ENCODE data around the gene TNFSF15.

The TNFSF15 gene

GRCh38 chr9:114824110-114824509 lies 18.3 kb upstream of the TNFSF15 start:
- no peak for DNase-seq

DNA sequence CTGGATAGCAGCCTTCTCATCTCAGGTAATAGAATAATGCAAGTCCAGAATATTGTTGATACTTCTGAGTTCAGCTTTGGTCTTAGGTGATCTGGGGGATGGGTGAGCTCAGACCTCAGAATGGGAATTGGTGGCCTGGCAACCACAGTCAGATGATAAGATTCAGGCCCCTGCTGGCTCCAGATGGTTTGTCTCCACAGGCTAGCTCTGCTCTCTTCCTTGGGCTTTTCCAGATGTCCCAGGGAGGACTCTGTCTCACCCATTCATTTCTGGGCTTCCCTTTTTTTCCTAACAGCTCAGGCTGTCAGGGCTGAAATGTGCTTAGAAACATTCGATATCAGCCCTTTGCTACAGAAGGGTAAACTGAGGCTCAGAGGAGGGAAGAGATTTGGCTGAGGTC lies 17.6 kb upstream of the TNFSF15 start:
- DNase-seq, result no peak

DNA sequence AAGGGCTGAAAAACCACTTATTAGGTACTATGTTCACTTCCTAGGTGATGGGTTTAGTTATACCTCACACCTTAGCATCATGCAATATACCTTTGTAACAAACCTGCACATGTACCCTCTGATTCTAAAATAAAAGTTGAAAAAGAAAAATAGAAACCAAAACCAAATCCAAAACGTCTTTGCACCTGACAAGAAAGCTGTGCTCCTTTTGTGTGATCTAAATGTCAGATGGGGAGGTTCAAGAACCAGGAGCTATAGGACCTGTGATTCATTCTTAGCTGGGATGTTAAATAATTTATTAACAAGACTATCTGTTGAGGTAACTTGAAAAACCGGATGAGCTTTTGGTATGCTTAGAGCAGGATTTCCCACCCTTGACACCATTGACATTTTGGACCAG lies 16.9 kb upstream of the TNFSF15 start:
- DNase-seq, result no peak

DNA sequence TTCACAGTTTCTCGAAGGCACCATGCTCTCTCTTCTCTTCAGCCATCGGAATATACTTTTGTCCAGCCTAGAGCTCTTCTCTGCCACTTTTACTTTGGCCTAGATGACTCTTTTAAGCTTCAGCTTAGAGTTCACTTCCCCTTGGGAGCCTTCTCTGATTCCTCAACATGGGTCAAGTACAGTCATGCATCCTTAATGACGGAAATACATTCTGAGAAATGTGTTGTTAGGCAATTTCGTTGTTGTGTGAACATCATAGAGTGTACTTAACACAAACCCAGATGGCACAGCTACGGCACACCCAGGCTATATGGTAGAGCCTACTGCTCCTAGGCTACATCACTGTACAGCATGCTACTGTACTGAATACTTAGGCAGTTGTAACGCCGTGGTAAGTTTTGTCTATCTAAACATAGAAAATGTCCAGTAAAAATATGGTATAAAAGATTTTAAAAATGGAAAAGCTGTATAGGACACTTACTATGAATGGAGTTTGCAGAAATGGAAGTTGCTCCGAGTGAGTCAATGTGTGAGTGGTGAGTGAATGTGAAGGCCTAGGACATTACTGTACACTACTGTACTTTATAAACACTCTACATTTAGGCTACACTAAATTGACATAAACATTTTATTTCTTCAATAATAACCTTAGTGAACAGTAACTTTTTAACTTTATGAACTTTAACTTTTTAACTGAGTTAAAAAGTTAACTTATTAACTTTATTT lies 15.1 kb upstream of the TNFSF15 start:
- DNase-seq, result no peak

DNA sequence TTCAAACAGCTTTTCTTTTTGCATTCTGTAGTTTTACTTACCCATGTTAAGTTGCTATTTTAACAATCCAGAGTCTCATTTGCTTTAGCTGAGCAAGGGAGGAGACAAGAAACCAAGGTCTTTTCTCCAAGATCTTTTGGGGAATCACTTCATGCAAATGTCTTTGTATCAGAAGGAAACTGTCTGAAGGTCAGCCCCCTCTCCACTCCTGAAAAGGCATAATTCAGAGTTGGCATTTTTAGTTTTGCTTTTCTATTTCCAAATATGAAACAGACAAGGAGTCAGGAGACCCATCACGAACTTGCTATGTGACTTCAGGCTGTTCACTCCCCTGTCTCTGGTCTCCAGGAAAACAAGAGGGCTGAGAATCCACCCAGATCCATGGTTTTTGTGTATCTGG lies 12.3 kb upstream of the TNFSF15 start:
- DNase-seq, result no peak

DNA sequence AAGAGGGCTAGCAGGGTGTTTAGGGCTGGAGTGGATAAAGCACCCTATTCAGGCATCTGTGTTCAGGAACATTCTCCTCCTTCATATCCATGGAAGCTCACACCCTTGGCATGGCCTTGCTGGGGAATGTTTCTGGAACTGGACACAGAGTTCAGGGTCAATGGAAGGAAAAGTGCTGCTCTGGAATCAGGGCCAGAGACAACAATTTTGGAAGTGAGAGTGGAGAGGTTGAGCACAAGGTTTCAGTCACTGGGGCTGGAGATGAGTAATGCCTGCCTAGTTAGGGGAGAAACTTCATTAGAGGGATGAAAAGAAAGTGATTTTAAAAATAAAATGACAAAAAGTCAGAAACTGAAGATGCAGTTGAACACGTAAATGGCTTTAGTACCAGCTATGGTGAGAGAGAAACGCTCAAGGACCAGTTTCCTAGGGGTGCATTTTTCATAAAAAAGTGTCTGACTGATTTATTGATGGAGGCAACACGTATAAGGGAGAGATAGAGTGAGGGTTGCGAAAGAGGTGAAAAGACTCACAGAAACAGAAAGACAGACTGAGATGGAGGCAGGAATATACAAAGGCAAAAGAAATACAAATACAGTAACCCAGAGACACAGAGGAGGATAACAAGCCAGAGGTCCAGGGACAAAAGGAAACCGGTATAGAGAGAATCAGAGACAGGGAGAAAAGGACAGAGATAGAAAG lies 8.0 kb upstream of the TNFSF15 start:
- no peak for DNase-seq

DNA sequence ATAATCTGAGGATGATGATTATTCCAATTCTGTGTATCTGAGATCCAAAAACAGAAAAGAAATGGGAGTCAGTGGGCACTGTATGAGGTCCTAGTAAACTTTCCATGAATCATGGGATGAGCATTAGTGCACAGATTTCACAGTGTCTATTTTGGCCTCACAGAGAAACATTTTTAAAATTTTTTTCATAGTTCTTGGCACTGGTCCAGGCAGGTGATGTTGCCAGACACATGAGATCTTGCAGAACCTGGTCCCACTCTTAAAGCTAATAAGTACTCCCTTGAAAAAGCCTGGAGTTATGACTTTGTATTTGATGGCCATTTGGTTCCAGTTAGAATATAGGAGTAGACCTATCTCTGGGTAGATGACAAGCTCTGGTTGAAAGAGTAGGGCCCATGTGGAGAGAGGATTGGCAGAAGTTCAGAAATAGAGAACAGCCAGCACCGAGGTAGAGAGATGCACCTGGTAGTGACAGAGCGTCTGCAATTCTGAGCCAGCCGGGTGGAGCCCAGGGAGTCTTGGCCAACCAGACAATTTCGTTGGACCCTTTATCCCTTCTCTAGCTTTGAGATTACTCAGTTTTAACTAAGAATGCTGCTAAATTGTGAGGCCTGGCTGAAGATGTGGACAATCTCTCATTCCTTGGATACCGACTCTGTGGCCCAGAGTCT lies 6.3 kb upstream of the TNFSF15 start:
- no peak for DNase-seq

DNA sequence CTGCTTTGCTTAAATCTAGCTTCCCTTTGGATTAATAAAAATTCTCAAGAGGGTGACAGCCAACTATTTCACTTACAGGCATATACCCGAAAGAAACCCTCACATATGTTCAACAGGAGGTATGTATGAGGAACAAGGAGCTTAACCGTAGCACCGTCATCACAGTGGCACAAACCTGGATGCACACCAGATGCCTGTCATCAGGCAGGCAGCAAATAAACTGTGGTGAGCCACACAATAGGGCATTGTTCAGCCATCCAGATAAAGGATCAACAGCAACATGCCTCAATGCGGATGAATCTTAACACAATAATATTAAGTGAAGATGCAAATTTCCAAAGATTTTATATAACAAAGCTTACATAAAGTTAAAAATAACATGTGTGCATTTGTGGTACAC lies 5.5 kb upstream of the TNFSF15 start:
- DNase-seq, result no peak

DNA sequence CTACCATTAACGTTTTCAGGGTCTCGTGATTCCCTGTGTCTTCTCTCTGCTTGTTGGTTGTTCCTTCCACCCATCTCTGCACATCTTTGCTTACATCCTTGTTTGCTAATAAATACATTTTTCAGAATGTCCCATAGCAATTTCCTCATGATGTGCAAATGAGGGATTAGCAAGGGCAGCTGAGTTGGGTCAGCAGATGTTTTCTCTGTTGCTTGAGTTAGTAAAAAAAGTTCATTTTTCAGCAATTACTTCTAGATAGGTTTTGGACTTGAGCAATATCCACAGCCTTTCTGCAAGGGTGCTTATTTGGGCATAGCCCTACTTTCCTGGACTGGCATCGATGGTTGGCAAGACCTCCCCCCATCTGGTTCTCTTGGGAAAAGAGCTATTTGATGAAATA lies 4.8 kb upstream of the TNFSF15 start:
- no peak for DNase-seq

- DNase-seq, result no peak
Observed at GRCh38 chr9:114806526-114806900, 674 bp upstream of the TNFSF15 start.

DNA sequence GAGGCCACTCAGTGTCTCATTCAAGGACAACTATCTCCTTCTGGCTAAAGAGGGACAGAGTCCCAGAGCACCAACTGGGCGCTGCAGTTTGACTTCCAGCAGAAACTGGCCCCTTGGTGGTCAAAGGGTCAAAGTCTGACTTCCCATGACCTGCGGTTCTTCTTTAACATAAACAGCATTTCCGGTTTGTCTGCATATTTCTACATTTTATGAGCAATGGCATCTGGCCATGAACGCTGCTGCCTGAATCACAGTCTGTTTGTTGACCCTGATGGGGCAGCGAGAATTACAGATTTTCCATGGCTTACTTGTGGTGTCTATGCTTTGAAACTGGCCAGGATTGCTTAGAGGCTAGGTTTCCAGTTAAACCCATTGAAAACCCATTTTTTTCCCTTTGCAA lies 1.3 kb downstream of the TNFSF15 start:
- no peak for DNase-seq

GRCh38 chr9:114803479-114804265 lies 2.2 kb downstream of the TNFSF15 start:
- no peak for DNase-seq

DNA sequence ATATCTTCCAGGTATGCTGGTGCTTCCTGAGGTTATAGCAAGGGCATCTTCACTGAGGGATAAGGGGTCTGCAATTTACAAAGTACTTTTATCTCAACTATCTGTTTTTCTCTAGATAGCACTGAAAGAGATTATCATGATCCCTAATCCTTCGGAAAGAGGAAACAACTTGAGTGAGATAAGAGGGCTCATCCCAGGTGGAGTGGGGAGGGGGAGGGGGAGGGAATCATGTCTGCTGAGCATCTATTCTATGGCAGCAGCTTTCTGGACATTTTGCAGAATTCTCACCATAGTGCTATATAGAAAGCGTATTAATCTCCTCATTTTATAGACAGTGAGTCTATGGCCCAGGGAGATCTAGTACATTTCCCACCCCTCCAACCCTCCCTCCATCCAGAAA lies 5.9 kb downstream of the TNFSF15 start:
- DNase-seq, result no peak

DNA sequence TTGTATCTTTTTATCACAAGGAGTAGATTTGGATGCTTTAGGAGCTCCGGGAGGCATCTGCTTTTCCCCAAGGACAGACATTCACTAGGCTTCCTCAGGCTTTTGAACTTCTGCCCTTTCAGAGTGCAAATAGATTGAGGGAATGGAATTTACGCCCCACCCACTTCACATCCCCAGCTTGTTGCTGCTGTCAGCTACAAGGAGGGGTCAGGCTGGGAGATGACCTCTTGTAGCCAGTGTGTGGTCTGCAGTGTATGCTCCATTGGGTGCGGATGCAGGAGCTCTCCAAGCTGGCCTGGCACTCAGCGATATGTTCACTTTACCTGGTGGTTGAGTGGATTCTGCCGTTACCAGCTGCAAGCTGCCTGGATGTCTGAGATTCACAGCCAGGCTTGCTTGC lies 6.4 kb downstream of the TNFSF15 start:
- no peak for DNase-seq

DNA sequence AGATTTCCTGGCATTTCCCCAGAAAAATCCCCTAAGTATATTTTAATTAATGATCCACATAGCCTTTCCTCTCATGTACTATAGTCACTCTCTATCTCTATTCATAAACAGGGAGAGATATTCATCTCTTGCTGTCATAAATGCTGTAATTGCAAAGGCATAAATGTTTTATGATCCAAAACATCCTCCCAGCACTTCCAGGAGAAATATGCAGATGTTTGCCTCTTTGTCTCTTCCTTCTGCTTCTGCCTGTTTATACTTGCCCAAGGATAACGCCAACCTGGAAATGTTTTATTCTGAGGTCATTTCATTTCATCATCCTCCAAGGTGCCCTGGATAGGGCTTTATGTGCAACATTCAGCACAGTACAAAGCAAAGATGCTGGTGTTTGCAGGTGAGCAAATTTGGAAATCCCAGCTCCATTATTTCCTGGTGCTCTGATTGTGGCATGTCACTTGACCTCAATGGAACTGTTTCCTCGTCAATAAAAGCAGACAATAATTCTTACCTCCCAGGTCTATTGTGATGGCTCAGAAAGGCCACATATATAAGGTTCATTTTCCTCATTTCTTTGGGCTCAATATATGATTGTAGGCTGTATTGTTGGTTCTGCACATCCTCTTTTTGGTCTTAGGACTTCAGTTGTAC lies 6.9 kb downstream of the TNFSF15 start:
- DNase-seq, result no peak

GRCh38 chr9:114798101-114798500 lies 7.7 kb downstream of the TNFSF15 start:
- no peak for DNase-seq

- no peak for DNase-seq
Observed at GRCh38 chr9:114792396-114792795, 13.4 kb downstream of the TNFSF15 start.

DNA sequence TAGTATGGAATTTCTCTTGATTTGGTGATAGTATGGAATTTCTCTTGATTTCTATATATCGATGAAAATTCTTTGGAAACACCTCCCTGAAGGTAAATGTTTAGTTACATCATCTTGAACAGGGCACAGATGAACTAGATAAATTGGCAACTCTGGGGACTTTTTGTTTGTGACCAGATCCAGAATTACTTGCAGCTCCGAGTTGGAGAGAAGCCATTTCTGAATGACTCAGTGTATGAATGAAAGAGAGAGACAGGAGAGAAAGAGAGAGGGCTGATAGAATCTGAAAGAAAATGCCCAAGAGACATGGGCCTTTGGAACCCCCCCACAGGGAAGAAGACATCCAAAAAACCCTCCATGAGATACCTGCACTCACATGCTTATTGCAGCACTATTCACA lies 14.1 kb downstream of the TNFSF15 start:
- DNase-seq, result no peak

- DNase-seq, result no peak
Observed at GRCh38 chr9:114791312-114791711, 14.5 kb downstream of the TNFSF15 start.

- no peak for DNase-seq
Observed at GRCh38 chr9:114790521-114790920, 15.3 kb downstream of the TNFSF15 start.

DNA sequence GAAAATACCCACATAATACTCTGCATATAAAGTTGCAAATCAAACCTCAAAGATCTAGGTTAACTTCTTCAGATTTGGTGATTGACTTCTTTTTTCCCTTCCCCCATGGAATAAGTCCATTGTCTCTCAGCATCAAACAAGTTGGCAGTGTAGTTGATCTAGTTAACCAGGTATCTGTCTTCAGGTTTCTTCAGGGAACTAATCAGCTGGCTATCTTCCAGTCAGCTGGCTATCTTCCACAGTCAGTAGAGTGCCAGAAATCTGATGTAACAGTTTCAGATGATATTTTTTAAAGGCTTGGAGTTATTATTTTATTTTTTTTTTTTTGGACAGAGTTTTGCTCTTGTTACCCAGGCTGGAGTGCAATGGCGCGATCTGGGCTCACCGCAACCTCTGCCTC lies 16.8 kb downstream of the TNFSF15 start:
- no peak for DNase-seq

DNA sequence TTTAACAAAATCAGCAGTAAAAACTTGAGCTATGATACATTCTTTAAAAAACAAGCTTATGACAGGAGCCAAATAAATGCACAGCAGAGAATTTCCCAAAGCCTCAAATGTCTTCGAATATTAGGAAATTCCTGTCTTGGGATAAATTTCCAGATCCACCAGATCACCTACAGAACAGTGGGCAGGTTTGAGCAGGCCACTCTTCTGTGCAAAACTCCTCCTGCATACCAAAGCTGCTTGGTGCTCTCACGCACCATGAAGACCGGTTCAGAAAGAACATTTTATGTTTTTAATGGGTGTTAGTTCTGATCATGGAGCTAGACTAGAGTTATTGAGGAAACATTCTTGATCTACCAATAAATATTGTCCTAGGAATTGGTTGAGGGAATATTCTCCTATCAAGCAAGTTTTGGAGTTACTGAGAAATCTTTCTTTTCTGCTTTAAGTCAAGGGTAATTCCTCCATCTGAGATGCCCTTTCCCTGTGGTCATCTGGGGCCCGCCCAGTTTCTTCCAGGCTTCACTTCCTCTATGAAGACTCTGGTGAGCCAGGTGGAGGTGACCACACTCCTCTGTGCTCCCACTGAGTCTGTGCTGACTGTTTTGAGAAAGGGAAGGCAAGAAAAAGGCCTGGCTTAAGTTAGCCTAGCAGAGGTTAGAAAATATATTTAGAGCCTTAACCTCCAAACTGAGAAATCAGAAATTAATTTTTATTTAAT lies 17.9 kb downstream of the TNFSF15 start:
- DNase-seq, result no peak
